B cell (primary cell): ENCODE results near the gene ADARB2. TPM values are rescaled to one million over a fixed set of nuclear protein-coding genes. Genes with fewer than 3 reads are reported as not detected.

Experiments used
- ATAC-seq: fragments of 200-7000 bp; cut with Tn5 transposase; one replicate; pipeline ENCODE4 v1.10.0; 2021; ENCODE audit warnings: low read depth, mild to moderate bottlenecking, moderate number of reproducible peaks, moderate library complexity
- CTCF ChIA-PET: fragments of 350-600 bp; sonication (Branson Sonifier 250); formaldehyde crosslinking; loops from one replicate; lab custom pipeline; 2021; ENCODE audit warnings: antibody characterized with exemption, inconsistent platforms; lab: Charles Lee
- POLR2A ChIA-PET: fragments of 350-600 bp; sonication (Branson Sonifier 250); formaldehyde crosslinking; loops from one replicate; lab custom pipeline; 2021; ENCODE audit warnings: antibody characterized with exemption; lab: Charles Lee
- DNase-seq: peaks from one replicate; pipeline ENCODE4 v3.0.0; 2013
- H2AFZ ChIP-seq: 2 replicates; pipeline ENCODE4 v1.6.1; 2012; ENCODE audit warnings: mild to moderate bottlenecking, low read depth, low read length; ENCODE audit not compliant: insufficient read depth, poor library complexity, severe bottlenecking
- H3K27ac ChIP-seq, 2 donors: 1 replicate in 1 of 2; 2 replicates in 1 of 2; pipeline ENCODE4 v1.5.1; 2012 to 2013; ENCODE audit warnings: low read length in 2 of 2, mild to moderate bottlenecking in 2 of 2, moderate library complexity in 1 of 2
- H3K27me3 ChIP-seq, 4 experiments: fragments of 200-600 bp in 1 of 4; sonication (generic) in 1 of 4; replicated peaks in 1 of 4; 1 replicate in 2 of 4; 2 replicates in 2 of 4; pipeline versions ENCODE4 v1.6.1 to v1.7.0; 2013 to 2016; ENCODE audit warnings: low read length in 3 of 4, mild to moderate bottlenecking in 2 of 4, mixed read lengths in 1 of 4, moderate library complexity in 1 of 4; ENCODE audit not compliant: insufficient read depth in 4 of 4, control insufficient read depth in 3 of 4; ENCODE audit errors: control extremely low read depth in 1 of 4
- H3K36me3 ChIP-seq, 2 experiments: replicated peaks in 1 of 2; 1 replicate in 1 of 2; 2 replicates in 1 of 2; pipeline versions ENCODE4 v1.6.1 to v1.7.1; 2013; ENCODE audit warnings: low read length in 1 of 2; ENCODE audit not compliant: insufficient read depth in 2 of 2, control insufficient read depth in 1 of 2; ENCODE audit errors: control extremely low read depth in 1 of 2, extremely low read depth in 1 of 2
- H3K4me1 ChIP-seq, 2 donors: fragments of 200-600 bp in 1 of 2; sonication (generic) in 1 of 2; 1 replicate in 1 of 2; 2 replicates in 1 of 2; pipeline versions ENCODE4 v1.5.1 to v1.6.1; 2013 to 2017; ENCODE audit warnings: low read length in 2 of 2; ENCODE audit not compliant: control insufficient read depth in 2 of 2, insufficient read depth in 2 of 2
- H3K4me2 ChIP-seq: replicated peaks from 2 replicates; pipeline ENCODE3; 2012; ENCODE audit warnings: mild to moderate bottlenecking, low read depth, low read length; ENCODE audit not compliant: poor library complexity, severe bottlenecking
- H3K4me3 ChIP-seq, 5 experiments: fragments of 200-600 bp in 1 of 5; sonication (generic) in 1 of 5; 1 replicate in 3 of 5; 2 replicates in 2 of 5; pipeline versions ENCODE4 v1.5.1 to v1.7.0; 2011 to 2016; ENCODE audit warnings: low read length in 4 of 5, mild to moderate bottlenecking in 4 of 5, low read depth in 2 of 5, control low read depth in 1 of 5, moderate library complexity in 1 of 5; ENCODE audit not compliant: insufficient read depth in 1 of 5; ENCODE audit errors: control extremely low read depth in 1 of 5, extremely low read depth in 1 of 5
- H3K79me2 ChIP-seq: fragments of 200-600 bp; sonication (generic); one replicate; pipeline ENCODE4 v1.6.0; 2016; ENCODE audit warnings: low read length; ENCODE audit not compliant: control insufficient read depth, insufficient read depth
- H3K9ac ChIP-seq: fragments of 200-600 bp; sonication (generic); 2 replicates; pipeline ENCODE4 v1.6.1; 2017; ENCODE audit warnings: mild to moderate bottlenecking, low read length, moderate library complexity
- H3K9me3 ChIP-seq, 3 donors: one replicate each; pipeline versions ENCODE4 v1.6.1 to v1.7.1; 2013; ENCODE audit warnings: low read length in 2 of 3; ENCODE audit not compliant: control insufficient read depth in 2 of 3, insufficient read depth in 1 of 3; ENCODE audit errors: control extremely low read depth in 1 of 3
- H4K20me1 ChIP-seq: 2 replicates; pipeline ENCODE4 v1.6.0; 2012; ENCODE audit warnings: mild to moderate bottlenecking, low read length; ENCODE audit not compliant: insufficient read depth, control insufficient read depth, poor library complexity, severe bottlenecking
- H3K27ac Mint-ChIP-seq: one replicate; pipeline ENCODE4 v1.8.0; 2021; ENCODE audit warnings: mixed read lengths
- H3K27me3 Mint-ChIP-seq: one replicate; pipeline ENCODE4 v1.8.0; 2021; ENCODE audit warnings: mixed read lengths
- H3K4me1 Mint-ChIP-seq: one replicate; pipeline ENCODE4 v1.8.0; 2021; ENCODE audit warnings: mixed read lengths
- H3K4me3 Mint-ChIP-seq: one replicate; pipeline ENCODE4 v1.8.0; 2021; ENCODE audit warnings: mixed read lengths
- H3K9me3 Mint-ChIP-seq: one replicate; pipeline ENCODE4 v1.8.0; 2022; ENCODE audit warnings: mixed read lengths; ENCODE audit not compliant: insufficient read depth
- EZH2 ChIP-seq: IDR thresholded peaks from 2 replicates; pipeline ENCODE4 v1.6.1; 2012; ENCODE audit warnings: borderline replicate concordance, low read depth, mild to moderate bottlenecking, moderate library complexity, low read length; ENCODE audit not compliant: insufficient read depth, poor library complexity, severe bottlenecking
- WGBS: methylation state at CpG from one replicate; pipeline ENCODE4 v1.1.5; 2013; ENCODE audit warnings: missing lambda C conversion rate; ENCODE audit not compliant: insufficient coverage; 5-methylcytosine and 5-hydroxymethylcytosine counted together
- intact Hi-C: fragments of 100-400 bp; cut with micrococcal nuclease; formaldehyde crosslinking; loops from one replicate; pipeline ENCODE4 v1.10.0; 2022
- polyA plus RNA-seq: library from polyadenylated mRNA; depleted of rRNA; stranded (reverse); fragments of >200 nt; gene quantifications from 2 replicates; pipeline ENCODE4 v1.2.3, GENCODE V29; 2012
- total RNA-seq, 2 donors: library from RNA; stranded (reverse); fragments of 120-200 nt in 1 of 2; gene quantifications; 1 replicate in 1 of 2; 2 replicates in 1 of 2; pipeline versions ENCODE4 v1.2.3 to v1.2.4, GENCODE V29; 2013 to 2022
- TF ChIP-seq, protein P1 (sequence below): fragments of 200-600 bp; IDR thresholded peaks from one replicate; pipeline ENCODE4 v1.8.0; 2022; ENCODE audit warnings: antibody characterized with exemption, mild to moderate bottlenecking

The ADARB2 gene
- total and polyA plus RNA-seq, 2 donors (not counting 1 experiment from before 2014, with no cell fraction given) = 0.13 to 0.96 TPM

DNA sequence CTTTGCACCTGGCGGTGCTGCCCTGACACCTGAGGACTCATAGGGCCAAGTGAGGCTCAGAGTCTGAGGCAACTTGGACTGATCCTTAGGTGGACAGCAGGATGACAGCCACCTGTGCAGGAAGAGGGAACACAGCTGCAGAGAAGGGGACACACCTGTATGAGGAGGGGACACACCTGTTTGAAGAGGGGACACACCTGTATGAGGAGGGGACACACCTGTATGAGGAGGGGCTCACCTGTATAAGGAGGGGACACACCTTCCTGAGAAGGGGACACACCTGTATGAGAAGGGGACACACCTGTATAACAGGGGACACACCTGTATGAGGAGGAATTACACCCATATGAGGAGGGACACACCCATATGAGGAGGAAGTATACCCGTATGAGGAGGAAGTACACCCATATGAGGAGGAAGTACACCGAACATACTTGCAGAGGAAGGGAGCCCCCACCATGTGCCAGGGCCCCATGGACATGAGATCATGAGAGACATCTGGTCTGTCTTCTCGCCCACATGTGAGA lies 285.9 kb downstream of the ADARB2 start:
- Histone ChIP-seq H3K4me3 (no peak overlapping the region), H3K4me1 (peaks cover 36 to 44% of the 10 kb centered on the region in 2 donors), H3K79me2 (no peaks in the 10 kb centered on the region), H3K4me2 (no peak overlapping the region), H3K36me3 (no peaks in the 10 kb centered on the region), H3K9me3 (peaks cover 2 to 18% (median 6%) of the 10 kb centered on the region in 3 donors), H4K20me1 (no peaks in the 10 kb centered on the region), H2AFZ (no peak overlapping the region), H3K27me3 (no peaks in the 10 kb centered on the region), H3K27ac (no peak overlapping the region), H3K9ac (no peak overlapping the region)
- DNase-seq = no peak
- ChIA-PET POLR2A (no interaction called here), CTCF (no interaction called here)
- 49% methylated on average over 3 of the region's 4 CpGs for WGBS
- Mint-ChIP-seq H3K27ac (peak overlapping the region; percentile 53), H3K4me3 (no peak overlapping the region), H3K9me3 (peaks cover 2% of the 10 kb centered on the region), H3K4me1 (peaks cover 53% of the 10 kb centered on the region), H3K27me3 (no peaks in the 10 kb centered on the region)
- no peak for TF ChIP-seq EZH2
- TF ChIP-seq, protein P1, sequence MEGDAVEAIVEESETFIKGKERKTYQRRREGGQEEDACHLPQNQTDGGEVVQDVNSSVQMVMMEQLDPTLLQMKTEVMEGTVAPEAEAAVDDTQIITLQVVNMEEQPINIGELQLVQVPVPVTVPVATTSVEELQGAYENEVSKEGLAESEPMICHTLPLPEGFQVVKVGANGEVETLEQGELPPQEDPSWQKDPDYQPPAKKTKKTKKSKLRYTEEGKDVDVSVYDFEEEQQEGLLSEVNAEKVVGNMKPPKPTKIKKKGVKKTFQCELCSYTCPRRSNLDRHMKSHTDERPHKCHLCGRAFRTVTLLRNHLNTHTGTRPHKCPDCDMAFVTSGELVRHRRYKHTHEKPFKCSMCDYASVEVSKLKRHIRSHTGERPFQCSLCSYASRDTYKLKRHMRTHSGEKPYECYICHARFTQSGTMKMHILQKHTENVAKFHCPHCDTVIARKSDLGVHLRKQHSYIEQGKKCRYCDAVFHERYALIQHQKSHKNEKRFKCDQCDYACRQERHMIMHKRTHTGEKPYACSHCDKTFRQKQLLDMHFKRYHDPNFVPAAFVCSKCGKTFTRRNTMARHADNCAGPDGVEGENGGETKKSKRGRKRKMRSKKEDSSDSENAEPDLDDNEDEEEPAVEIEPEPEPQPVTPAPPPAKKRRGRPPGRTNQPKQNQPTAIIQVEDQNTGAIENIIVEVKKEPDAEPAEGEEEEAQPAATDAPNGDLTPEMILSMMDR = no peak
- intact Hi-C loops = no loop called here
- ATAC-seq = no peak

DNA sequence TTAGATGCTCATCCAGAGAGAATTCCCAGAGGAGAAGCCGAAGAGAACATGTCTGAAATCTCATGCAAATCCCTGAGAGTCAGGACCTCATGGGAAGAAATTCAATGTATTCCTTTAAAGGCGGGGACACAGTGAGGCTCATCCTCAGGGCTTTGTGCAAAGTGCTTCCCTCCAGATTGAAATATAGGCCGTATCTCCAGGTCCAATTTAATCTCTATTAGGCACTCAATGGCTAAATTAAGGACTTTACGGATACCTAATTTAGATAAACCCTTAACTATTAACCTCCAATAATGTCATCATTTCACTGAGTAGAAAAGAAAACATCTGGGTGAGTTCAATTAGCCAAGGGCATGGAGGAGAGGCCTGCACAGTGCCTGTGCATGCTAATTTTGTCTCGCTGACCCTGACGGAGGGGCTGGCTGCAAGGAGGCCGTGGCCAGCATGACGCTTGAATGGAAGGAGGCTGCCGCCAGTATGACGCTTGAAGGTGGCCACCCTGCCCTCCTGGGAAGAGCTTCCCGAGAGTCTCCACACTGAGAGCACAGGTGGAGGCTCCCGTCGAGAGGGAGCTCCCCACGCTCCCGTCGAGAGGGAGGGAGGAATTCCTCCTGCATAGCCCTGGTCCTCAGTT lies 287.6 kb downstream of the ADARB2 start:
- Mint-ChIP-seq H3K9me3 (peaks cover 2% of the 10 kb centered on the region), H3K27ac (no peak overlapping the region), H3K4me1 (peaks cover 38% of the 10 kb centered on the region), H3K27me3 (no peaks in the 10 kb centered on the region), H3K4me3 (no peak overlapping the region)
- Histone ChIP-seq H4K20me1 (no peaks in the 10 kb centered on the region), H3K36me3 (no peaks in the 10 kb centered on the region), H3K4me2 (no peak overlapping the region), H3K27ac (no peak overlapping the region), H3K79me2 (no peaks in the 10 kb centered on the region), H3K4me1 (peaks cover 19 to 27% of the 10 kb centered on the region in 2 donors), H2AFZ (no peak overlapping the region), H3K9ac (no peak overlapping the region), H3K27me3 (no peaks in the 10 kb centered on the region), H3K9me3 (peaks cover 2 to 18% (median 6%) of the 10 kb centered on the region in 3 donors), H3K4me3 (no peak overlapping the region)
- TF ChIP-seq, protein P1 = no peak
- TF ChIP-seq EZH2 = no peak
- no peak for DNase-seq
- ChIA-PET CTCF (no interaction called here), POLR2A (interaction anchor here (1.2 kb wide), 1 partner anchor 139 kb away, joined by 3 read pairs; no protein-coding TSS in a partner anchor)
- ATAC-seq = no peak
- intact Hi-C loops = no loop called here
- 94% methylated on average over 10 of the region's 16 CpGs for WGBS
